GM21723 (cell line): ENCODE results near the gene CCDC3.

ENCODE experiments used
- ATAC-seq: cut with Tn5 transposase; IDR thresholded peaks from one replicate; pipeline ENCODE4 v1.9.1; 2021; ENCODE audit warnings: mild to moderate bottlenecking, moderate library complexity; ENCODE audit not compliant: unreplicated experiment

CCDC3 gene

DNA sequence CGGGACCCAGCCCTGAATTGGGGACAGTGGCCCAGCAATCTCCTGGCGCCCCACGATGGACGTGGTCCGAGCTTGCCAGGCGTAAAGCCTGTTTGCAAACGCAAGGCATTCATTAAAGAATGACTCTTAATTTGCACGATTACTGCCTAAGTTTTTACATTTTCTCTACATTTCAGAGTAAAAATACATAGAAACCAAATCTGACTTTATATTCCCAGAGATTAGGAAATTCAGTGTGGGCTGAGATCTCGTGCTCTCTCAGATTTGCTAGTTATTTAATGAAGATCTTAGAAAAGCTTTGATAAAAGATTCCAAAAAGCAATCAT lies 337 bp upstream of the CCDC3 start:
- ATAC-seq: no peak

DNA sequence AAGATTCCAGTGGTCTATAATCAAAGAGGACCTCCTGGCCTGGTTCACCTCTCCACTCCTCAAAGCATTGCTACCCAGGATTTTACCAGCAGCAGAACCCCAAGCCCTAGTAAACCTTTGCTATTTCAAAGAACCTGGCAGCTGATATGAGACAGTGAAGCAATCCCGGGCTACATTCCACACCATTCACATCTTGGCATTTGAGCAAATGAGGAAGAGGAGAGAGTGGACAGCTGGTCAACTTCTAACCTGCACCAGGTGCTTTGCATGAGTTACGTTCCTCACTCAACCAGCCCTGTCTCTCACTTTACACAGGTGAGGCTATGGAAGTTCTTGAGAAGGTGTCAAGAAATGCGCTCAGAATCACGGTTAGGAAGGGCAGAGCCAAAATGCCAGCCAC lies 1.1 kb downstream of the CCDC3 start:
- no peak for ATAC-seq

DNA sequence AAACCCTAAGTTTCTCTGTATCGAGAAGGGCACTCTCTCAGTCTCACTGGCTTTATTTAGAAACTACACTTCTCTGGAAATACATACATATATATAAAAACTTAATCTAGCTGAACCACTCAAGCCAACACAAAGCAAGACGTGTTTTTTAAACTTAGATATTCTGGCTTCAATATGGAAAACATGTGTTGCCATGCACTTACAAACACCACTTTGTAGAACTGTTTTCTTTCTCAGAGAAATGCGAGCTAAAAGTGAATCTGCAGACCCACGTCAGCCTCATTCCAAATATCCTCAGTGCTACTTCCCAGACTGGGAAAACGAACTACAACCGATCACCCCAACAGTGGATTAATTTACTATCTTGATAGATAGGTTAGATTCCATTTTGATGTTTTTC lies 1.7 kb downstream of the CCDC3 start:
- ATAC-seq: no peak

DNA sequence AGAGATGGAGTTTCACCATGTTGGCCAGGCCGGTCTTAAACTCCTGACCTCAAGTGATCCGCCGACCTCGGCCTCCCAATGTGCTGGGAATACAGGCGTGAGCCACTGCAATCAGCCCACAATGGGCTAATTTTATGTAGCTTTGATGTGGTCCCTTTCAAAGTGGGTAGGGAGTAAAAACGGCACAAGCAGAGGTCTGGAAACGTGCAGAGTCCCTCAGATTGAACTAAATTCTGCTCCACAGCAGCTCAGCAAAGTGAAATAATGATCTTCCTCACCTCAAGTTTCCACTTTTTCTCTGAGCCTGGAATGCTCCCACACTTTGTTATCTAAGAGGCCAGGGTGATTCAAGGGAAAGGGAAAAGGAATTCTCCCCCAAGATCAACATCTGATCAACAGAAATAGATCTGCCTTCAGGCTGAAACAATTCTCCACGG lies 6.1 kb downstream of the CCDC3 start:
- ATAC-seq: no peak

DNA sequence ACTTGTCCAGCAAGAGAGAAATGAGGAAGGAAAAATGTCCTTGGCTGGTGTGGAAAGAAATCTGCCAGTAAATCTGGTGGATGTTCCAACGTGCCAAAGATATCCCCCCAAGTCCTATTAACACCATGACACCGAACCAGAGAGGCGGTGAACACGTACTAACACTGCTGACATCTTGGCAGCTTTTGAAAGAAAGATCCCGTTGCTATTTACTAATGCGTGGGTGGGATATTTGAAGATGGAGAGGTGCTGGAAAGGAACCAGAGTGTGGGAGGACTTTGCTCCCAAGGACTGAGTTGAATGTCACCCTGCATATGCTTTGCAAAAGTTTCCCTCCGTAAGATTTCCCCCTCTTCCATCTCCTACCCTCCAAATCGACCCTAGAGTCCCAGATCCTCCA lies 7.9 kb downstream of the CCDC3 start:
- ATAC-seq: no peak

DNA sequence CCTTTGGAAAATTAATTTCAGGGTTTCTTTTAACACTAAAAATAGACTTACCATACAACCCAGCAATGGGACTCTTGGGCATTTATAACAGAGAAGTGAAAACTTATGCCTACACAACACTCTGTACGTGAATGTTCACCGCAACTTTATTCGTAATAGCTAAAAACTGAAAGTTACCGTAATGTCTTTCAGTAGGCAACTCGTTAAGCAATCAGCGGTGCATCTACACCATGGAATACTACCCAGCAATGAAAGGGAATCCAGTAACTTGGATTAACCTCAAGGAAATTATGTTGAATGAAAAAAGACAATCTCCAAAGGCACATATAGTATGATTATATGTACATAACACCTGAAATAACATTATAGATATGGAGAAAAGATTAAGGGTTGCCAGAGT lies 16.2 kb downstream of the CCDC3 start:
- ATAC-seq: no peak

DNA sequence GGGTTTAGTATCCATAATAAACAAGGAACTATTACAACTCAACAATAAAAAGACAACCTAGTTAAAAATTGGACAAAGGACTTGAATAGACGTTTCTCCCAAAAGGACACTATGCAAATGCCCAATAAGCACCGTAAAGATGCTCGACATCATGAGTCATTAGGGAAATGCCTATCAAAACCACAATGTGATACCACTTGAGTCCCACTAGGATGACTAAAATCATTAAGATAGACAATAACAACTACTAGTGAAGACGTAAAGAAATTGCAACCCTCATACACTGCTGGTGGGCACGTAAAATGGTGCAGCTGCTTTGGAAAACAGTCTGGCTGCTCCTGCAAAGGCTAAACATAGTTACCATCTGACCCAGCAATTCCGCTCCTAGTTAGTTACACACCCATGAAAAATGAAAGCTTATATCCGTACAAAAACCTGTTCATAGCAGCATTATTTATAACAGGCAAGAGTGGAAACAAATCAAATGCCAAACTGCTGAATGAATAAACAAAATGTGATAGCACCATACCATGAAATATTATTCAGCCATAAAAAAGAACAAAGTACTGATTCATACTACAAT lies 17.3 kb downstream of the CCDC3 start:
- no peak for ATAC-seq

DNA sequence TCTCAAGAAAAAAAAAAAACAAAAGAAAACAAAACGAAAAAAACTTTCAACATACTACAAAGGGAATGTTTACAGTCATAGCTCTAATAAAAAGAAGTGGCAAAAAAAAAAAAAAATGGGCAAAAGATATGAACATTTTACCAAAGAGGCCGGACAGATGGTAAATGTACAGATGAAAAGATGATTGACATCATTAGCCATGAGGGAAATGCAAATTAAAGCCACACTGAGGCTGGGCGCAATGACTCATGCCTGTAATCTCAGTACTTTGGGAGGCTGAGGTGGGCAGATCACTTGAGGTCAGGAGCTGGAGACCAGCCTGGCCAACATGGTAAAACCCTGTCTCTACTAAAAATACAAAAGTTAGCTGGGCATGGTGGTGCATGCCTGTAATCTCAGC lies 17.9 kb downstream of the CCDC3 start:
- ATAC-seq: peak; percentile 61

DNA sequence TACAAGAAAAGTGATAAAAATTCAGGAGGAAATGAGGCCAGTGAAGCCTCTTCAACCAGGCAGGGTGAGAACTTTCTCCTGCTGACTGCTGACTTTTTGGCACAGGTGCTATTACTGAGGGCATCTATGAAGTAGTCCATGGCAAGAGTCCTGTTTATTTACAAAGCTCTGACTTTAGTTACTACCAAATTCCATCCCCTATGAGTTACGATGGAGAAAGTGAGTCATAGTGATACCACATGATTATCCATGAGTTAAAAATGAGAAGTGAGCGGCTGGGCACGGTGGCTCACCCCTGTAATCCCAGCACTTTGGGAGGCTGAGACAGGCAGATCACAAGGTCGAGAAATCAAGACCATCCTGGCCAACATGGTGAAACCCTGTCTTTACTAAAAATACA lies 19.9 kb downstream of the CCDC3 start:
- no peak for ATAC-seq

DNA sequence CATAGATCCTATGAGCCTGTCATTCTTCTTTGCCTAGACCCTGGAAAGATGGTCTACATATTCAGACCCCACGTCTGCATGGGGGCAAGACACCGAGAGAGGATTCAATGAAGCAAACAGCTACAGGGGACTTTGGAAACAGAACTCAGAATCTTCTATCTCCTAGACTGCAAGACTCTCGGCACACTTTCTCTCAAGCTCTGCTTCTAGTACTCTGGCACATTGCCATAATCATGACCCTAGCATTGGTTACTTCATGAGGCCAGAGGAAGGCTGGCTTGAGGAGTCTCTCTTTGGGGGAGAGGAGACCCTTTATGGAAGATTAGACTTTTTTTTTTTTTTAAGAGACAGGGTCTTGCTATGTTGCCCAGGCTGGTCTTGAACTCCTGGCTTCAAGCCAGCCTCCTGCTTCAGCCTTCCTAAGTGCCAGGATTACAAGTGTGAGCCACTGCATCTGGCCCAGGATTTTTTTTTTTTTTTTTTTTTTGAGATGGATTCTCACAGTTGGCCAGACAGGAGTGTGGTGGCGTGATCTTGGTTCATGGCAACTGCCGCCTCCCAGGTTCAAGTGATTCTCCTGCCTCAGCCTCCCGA lies 20.7 kb downstream of the CCDC3 start:
- ATAC-seq: no peak

DNA sequence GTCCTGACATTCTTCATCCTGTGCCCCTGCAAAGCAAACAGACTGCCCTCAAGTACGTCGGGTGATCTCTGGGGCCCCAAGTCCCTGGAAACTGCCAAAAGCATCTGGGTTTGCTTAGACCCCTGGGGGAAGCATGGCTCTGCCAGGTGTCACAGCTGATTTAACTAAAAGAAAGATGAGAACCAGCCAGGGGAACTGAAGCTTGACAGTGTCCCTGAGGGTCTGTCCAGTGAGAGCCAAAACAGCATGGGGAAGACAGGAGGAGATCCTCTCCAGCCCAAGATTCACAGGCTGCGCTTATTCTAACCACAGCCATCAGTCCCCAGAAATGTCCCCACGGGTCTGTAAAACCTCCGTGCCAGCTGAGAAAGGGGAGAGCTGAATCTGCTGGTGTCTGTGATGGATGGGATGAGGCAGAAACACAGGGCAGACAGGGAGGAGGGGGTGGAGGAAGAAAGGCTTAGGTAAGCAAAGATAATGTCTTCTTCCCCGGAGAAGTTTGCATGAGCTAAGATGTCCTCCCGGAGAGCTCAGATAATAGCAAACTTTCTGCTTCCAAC lies 21.3 kb downstream of the CCDC3 start:
- ATAC-seq: no peak

DNA sequence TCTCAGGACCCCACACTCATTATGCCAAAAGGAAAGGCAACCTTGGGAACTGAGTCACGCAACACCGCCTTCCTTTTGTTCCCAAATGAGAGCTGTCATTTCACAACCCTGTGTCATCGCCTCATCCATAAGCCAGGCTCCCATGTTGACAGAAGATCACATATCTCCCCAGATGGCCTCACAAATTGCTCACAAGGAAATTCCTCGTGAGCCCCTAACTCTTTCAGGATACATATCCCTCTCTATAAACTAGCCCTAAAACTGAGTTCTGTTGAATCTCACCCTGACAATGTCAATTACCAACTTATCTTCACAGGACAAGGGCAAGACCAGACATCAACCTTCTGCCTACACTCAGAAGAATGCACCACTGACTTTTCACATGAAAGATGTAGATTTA lies 22.6 kb downstream of the CCDC3 start:
- ATAC-seq: no peak

DNA sequence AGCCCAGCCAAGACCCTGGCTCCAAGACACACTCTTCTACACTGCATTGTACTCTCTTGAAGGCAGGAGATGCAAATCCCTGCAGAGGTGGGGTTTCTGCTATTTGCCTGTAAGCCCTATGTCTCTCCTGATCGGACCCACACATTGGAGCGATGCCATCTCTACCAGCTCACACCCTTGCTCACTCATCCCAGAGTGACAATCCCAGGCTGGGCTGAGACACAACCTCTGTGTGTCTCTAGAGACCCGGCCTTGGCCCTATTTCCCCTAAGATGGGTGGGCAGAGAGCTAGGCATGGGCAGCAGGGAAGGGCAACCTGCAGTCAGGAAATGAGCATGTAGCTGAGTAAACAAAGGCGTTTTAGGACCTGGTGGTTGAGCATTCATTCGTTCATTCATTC lies 25.6 kb downstream of the CCDC3 start:
- ATAC-seq: no peak

DNA sequence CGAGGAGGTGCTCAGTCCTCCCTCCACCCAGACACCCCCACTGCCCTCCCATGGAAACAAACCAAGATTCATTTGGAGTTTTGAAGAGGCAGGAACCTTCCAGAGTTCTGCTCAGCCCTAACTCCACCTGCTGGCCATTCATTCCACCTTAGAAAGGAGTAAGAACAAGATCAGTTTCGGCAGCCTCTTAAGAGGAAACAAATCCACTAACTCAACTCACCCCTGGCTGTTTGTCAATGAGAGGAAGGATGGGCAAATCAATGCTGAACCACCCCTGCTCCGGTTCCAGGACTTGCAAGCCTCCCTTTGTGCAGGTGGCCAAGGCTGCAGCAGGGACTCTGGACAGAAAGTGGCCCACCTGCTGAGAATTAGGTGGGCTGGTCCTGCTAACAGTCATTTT lies 26.2 kb downstream of the CCDC3 start:
- no peak for ATAC-seq

DNA sequence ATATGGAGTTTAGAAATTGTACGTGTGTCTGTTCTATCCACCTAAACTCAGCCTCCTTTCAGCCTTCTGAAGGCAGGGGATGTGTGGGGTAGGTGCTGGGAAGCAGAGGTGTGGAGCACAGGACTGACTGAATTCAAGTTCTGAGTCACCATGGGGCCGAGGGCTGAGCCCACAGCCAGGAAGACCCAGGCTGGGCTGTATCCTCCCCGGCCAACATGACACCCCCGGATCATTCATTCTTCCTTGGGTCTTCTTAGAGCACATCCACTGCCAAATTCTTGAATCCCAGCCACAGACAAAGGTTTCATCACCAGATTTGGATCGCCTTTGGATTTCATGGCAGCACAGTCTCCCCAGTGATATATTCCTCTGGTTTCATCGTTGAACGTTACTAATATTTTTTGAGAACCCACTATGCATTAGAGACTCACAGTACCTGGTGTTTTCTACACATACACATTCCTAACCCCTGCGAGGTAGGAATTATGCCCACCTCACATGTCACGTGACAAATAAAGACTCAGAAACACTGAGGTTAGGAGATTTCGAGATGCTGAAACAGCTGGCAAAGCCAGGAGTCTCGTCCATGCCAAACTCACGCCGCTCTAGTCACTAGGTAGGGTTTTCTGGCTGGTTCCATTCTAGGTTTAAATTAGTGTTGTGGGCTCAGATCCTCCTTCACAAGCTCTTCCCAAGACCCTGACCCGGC lies 26.9 kb downstream of the CCDC3 start:
- ATAC-seq: no peak

DNA sequence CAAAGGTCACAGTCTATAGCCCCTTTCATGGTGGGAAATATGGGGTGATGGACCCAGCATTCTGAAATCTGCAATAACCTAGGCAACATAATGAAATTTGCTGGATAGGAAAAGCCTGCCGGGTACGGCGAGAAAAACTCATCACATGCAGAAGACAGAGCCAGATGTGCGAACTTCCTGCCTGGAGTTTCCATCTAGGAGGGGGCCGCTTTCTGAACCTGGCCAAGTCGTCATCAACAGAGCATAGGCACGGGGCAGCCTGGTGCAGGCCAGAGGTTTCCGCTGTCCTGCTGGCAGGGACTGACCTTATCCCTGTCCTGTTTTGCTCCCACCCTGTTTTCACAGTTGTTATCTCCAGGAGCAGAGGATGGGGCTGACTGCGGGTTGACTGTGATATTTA lies 27.4 kb downstream of the CCDC3 start:
- ATAC-seq: no peak

DNA sequence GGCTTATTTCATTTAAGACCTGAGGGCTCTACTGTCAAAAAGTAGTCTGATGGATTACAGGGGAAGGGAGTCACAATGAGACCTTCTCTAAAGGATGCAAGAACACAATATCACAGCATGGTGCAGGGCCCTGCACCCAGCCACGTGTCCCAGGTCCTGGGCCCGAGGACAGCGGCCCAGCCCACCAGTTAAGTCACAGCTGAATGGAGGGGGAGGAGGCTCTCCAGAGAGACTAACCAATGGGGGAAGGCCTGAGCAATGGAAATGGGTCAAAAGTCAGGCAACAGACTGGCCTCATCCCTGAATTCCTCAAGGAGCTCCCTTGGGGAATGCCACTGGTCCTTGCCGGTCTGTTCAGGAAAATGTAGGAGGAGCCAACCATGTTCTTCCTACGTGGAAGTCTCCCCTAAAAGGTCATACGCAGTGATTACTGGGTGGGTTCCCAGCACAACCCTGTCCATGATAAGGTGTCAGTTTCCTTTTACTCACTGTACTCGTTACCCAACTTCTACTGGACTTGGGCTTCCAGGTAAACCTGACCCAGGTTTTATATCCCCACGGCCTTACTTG lies 28.3 kb downstream of the CCDC3 start:
- ATAC-seq: no peak

DNA sequence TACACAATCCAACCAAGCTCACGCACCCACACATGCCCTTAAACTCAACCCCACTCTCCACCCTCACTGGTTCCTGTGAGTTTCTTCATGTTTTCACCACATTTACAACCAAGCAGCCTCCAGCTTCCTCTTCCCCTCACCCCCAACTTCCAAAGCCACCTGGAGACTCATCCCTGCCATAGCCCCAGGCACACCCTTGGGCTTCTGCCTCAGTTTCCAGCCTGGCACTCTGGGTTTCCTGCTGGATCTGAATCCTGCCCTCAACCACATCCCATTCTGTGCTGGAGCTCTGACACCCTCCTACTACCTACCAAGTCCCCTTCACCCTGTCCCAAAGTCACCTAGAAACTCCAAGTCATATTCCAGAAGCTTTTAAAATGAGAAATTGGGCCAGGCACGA lies 29.4 kb downstream of the CCDC3 start:
- no peak for ATAC-seq

DNA sequence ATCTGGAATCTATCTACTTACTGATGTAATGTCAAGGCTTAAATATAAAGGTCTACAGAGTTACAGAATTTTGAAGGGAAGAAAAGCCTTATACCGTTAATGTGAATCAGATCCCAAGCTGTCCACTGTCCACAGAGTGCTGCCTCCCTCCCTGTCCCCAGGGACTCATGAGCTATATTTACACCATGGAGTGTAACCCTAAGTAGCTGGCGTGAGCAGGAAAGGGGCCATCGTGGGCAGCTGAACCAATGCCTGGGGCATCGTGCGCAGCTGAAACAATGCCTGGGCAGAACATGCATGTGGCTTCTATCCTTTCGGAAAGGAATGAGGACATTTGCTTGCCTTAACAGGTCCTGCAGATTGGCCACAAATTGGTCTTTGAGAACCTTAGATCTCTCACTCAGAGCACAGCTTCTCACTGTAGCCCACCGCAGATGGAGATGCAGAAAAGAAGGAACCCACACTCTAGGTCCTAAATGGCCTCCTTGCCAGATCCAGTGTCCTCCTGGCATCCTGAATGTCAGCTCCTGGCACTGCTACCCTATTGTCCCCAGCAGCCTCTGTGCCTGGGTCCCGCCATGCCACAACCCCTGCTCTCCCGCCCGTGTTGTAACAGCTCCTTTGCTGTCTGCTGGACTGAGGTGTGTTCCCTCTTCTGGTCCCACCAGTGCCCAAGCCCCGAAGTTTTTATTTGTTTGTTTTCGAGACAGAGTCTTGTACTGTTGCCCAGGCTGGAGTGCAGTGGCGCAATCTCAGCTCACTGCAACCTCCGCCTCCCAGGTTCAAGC lies 30.3 kb downstream of the CCDC3 start:
- ATAC-seq: no peak

DNA sequence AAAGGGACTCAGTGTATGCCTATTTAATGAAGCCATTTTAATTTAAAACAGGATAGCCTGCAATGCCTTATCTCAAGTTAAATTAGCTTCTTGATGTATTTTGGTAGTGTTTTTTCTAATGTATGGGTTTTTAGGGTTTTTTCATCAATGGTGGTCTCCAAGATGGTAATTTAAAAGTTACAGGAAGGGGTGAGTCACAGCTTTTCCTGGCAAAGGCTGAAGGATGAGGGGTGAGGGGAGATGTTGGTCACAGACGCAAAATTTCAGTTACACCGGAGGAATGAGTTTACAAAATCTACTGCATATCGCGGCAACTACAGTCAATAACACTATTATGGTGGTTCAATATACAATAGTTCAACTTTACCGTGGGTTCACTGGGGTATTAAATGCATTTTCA lies 31.6 kb downstream of the CCDC3 start:
- no peak for ATAC-seq

DNA sequence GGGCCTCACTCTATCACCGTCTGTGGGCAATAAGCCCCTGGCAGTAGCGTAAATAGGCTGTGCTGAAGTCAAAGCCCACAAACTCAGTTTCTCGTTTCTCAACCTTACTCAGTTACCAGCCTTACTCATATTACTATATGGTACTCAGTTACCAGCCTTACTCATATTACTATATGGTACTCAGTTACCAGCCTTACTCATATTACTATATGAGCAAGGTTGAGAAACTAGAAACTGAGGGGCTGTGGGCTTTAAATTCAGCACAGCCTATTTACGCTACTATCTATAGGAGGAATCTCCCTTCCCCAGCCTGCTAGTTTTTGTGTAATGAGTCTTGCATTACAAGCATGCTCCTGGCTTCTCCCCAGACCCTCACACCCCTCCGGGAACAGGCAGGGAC lies 35.4 kb downstream of the CCDC3 start:
- no peak for ATAC-seq
